KG1 (cell line): ENCODE results near the gene CCDC73.
A peak's percentile ranks its signal among the peaks of the same experiment; 100 is the strongest.
"Not testable (repeated sequence)": the region's sequence is repeated elsewhere in the genome, so short reads cannot be mapped to it uniquely, and the experiment has no call there.

Experiments
- DNase-seq: peaks from one replicate; lab custom pipeline; 2025; lab: John Stamatoyannopoulos, UW

CCDC73 gene

DNA sequence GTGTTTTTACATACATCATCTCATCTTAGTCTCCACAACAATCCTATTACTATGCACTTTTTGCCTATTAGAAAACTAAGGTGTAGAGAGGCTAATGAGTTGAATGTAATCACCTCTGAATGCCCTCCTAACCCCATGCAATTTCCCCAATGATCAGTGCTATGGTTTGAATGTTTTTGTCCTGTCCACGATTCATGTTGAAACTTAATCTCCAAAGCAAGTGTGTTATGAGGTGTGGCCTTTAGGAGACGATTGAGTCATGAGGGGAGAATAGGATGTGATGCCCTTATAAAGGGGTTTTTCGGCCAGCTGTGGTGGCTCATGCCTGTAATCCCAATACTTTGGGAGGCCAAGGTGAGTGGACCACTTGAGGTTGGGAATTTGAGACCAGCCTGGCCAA, 2.0 kb upstream of the CCDC73 start:
- DNase-seq, result no peak

DNA sequence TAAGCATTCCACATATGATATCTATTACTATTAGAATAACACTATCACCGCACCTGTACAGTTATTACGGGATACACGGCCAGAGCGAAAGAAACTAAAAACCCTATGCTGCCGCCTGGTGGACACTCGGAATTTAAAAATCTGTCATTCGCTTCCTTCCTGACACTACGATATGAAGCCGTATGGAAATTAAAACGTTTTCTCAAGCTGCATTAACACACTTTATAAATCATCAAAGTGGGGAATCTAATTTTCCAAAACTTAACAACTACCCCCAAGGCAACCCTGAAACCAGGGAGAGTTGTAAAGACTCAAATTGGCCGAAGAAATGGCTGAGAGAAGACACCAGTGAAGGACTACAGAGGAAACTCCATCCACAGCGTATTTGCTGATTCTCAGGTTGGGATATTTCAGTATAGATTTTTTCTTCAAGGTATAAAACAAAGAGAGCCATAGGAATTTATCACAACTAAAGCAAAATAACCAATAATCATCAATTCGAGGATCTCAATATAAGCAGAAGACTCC, 1.4 kb downstream of the CCDC73 start:
- peak; percentile 62 for DNase-seq

DNA sequence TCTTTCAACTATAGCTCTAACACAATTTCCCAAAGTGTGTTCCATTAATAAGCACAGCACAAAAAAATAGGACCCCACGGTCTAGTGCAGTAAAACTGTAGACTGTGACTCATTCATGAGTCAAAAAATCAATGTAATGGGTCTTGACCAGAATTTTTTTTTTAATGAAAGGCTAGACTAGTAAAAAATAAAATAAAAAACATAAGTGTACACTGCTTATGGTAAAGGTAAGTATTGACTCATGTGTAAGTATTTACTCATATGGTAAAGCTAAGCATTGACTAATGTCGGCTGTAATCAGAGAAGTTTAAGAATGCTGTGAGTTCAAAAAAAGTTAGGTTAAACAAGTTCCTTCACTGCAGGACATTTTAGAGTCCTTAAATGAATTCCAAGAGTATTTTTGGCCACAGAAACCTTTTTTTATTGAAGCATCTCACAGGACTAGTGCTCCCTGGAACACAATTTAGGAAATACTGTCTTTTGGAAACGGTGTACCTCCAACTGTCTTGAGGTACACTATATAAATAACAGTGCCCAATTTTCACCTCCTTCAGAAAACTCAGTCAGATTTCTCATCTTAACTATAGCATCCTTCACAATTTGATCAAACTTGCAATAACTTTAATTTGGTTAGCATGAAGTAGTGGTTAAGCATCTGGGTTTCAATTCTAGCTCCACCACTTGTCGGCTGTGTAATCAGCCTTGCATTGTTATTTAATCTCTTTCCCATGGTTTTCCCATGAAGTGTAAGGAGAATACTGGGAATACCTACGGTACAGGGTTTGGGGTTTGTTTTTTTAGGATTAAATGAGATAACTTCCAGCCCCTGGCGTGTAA, 2.1 kb downstream of the CCDC73 start:
- no peak for DNase-seq

DNA sequence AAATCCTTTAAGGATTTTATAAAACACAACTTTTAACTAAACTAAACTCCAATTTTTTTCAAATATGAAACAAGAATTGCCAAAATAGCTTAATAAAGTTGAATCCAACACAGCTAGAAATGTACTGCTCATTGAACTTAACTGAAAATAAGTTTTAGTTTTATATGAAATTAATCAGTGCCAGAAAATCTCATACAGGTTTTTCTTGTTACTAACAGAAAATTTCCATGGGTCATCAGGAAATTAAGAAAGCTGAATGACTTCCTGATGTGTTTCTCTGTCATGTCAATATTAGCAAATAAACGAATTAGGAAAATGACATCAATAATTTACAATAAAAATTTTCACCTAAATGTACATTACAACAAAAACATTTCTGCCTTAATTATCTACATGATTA, 3.5 kb downstream of the CCDC73 start:
- no peak for DNase-seq

DNA sequence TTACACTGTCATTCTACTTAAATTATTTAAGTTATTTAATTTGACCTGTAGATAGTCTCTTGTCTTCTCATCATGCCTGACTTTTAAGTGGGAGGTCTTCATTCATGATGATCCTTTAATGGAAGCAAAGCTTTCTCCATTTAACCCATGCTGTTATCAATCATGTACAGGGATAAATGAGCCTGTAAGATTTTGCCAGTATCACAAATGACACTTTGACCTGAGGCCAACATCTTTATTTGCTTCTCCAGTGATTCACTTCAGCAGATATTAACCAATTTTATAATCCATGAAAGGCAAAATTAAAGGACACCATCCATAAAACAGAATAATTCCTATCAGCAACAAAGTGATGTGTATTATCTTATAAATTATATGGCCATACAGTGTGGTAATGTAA, 7.7 kb downstream of the CCDC73 start:
- no peak for DNase-seq

DNA sequence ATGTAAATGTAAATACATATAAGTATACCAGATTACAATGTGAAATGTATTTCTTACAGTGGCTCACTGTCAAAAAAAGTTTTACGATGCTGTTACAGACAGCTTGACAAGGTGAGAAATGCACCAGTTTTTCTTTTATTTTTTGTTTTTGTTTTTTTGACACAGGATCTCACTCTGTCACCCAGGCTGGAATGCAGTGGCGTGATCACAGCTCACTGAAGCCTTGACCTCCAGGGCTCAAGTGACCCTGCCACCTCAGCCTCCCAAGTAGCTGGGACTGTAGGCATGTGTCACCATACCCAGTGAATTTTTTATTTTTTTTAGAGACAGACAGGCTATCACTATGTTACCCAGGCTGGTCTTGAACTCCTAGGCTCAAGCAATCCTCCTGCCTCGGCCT, 9.2 kb downstream of the CCDC73 start:
- DNase-seq, result no peak

DNA sequence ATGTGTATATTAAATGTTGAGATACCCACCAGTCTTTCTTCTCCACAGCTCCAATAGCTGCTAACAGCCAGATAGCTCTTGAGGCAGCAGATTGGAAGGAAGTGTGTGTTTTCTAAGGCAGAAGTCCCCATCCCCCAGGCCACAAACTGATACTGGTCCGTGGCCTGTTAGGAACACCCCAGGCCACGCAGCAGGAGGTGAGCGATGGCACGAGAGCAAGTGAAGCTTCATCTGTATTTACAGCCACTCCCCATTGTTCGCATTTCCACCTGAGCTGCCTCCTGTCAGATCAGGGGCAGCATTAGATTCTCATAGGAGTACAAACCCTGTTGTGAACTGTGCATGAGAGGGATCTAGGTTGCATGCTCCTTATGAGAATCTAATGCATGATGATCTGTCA, 12.7 kb downstream of the CCDC73 start:
- no peak for DNase-seq

DNA sequence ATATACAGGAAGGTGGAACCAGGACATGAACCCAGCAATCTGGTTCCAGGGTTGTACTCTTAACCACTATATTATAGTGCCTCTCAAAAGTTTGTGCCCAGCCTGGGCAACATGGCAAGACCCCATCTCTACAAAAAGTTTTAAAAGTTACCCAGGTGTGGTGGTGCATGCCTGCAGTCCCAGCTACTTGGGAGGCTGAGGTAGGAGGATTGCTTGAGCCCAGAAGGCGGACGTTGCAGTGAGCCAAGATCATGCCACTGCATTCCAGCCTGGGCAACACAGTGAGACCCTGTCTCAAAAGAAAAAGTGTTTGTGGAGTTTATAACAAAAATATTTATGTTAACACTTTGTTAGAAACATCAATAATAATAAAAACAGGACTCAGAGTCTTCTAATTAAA, 13.6 kb downstream of the CCDC73 start:
- DNase-seq, result not testable (repeated sequence)

DNA sequence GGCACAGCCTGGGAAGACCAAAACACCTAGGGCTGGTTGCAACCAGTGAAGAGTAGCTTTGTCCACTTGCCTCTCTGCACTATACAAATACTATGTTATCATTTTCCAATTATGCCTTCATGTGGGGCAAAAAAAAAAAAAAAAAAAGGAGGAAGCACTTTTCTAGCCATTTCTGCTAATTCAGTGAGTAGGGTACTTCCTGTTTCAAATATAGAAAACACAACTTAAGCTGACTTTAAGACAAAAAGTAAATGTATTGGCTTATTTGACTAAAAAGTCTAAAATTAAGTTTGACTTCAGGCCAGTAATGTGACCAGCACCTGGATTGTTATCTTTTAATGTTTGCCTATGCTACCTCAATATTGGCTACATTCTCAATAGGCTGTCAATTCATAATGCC, 15.3 kb downstream of the CCDC73 start:
- peak; percentile 26 for DNase-seq

DNA sequence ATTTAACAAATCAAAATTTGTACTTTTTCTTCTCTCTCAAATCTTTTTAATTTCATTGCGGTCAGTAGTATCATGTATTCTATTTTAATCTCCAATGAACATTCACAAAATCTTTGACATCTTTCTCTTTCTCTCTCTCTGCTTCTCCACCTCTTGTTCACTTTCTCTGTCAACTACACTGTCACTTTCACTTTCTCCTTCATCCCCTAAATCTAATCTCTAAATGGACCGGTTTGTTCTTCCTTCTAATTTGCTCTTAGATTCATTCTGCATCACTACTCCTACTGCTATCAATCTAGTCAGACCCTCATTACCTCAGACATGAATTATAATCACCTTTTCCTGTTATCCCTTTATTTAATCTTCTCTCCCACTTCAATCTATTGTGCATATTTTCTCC, 18.6 kb downstream of the CCDC73 start:
- no peak for DNase-seq

DNA sequence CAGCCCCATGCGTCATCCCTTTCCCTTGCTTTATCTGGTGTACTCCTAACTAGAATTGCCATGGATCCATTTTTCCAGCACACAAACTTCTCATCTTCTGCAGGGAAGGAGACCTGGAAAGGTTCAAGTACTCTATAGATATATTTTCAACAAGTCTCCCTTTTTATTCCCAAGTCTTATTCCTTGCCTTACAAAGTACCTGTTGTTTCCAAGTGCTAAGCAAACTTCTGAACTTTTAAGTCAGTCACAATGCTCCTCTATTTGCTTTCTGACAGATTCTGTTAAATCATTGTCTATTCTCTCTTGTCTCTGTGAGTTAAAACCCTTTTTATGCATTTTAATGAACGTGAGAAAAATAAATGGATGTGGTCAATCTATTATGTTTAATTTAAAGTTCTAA, 20.4 kb downstream of the CCDC73 start:
- no peak for DNase-seq

DNA sequence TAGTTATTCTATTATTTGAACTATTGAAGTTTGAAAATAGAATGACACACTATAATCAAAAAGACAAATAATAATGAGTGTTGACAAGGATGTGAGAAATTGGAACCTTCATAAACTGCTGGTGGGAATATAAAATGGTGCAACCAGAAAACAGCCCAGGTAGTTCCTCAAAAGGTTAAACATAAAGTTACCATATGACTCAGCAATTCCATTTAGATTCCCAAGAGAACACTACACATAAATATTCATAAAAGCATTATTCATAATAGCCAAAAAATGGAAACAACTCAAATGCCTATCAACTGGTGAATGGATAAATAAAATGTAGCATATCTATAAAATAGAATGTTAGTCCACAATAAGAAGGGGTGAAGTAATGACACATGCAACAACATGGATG, 21.7 kb downstream of the CCDC73 start:
- DNase-seq, result no peak

DNA sequence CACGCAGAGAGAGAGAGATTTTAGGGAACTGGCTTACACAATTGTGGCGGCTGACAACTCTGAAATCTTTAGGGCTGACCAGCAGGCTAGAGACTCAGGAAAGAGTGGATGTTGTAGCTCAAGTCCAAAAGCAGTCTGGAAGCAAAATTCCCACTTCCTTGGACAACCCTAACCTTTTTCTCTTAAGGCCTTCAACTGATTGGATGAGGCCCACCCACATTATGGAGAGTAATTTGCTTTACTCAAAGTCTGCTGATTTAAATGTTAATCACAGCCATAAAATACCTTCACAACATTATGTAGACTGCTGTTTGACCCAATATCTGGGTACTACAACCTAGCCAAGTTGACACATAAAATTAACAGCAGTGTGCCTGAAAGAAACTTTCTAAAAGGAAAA, 32.7 kb downstream of the CCDC73 start:
- DNase-seq, result not testable (repeated sequence)

DNA sequence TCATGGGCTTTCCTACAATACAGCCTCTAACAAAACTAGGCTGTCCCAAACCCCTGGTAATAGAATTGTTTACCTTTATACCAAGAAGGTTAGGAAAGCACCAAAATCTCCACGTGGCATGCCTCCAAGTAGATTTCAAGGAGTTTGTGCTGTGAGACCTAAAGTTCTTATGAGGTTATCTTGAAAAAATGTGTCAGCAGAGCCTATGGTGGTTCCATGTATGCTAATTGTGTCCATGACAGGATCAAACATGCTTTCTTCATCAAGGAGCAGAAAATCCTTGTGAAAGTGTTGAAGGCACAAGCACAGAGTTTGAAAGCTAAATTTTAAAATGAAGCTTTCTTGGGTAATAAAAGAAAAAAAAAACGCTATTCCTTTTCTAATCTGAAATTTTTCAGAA, 36.2 kb downstream of the CCDC73 start:
- DNase-seq, result no peak

DNA sequence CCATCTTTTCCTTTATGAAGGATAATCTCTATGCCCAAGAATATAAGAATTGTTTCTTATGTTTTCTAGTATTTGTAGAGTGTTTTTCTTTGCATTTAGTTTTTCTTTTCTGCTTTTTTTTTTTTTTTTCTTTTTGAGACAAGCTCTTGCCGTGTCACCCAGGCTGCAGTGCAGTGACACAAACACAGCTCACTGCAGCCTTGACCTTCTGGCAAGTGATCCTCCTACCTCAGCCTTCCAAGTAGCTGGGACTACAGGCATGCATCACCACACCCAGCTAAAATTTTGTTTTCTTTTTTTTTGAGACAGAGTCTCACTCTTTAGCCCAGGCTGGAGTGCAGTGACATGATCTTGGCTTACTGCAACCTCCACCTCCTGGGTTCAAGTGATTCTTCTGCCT, 41.3 kb downstream of the CCDC73 start:
- not testable (repeated sequence) for DNase-seq

DNA sequence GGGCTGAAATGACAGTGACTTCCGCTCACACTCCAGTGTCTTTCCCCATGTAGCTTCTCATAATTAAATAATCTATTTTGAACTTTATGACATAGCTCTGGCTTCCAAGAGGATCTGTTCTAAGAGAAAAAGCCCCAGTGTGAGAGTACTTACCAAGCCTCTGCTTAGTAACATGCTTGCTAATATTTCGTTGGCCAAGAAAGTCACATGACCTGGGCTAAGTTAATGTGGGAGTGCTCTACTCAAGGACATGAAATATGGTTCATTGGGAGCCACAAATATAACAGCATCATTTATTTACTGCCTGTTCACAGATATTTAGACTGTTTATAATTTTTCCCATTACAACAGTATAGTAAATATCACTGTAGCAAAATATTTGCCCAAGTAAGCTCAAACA, 42.5 kb downstream of the CCDC73 start:
- no peak for DNase-seq

DNA sequence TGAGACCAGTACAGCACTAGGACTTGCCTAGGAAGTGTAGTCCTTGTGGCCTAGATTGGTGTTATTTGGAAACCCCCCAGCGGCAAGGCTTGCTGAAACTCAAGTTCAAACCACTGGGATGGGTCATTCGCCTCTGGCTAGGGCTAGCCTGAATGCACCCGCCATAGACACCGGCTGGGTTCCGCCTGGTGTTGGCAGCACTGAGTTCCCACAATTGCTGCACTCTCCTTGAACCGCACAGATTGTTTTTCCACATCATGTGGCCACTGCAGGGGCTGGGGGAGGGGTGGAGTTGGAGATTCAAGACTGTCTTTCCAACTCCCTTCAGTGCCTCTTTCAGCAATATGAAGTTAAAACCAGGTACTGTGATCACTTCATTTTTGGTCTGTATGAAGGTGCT, 43.1 kb downstream of the CCDC73 start:
- no peak for DNase-seq

DNA sequence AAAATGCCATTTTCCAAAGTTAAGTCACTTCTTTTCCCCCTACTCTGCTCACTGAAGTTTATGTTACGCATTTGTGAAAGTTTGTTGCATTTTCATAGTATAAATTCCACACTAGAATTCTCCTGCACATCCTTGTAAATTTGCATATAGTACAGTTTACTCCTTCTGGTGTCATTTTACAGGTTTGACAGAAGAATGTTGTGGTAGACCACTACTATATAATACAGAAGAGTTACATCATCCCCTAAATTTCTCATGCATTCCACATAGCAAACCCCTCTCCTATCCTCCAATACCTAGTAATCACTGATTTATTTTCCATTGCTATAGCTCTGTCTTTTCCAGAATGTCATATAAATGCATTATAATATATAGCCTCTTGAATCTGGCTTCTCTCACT, 64.5 kb downstream of the CCDC73 start:
- no peak for DNase-seq

DNA sequence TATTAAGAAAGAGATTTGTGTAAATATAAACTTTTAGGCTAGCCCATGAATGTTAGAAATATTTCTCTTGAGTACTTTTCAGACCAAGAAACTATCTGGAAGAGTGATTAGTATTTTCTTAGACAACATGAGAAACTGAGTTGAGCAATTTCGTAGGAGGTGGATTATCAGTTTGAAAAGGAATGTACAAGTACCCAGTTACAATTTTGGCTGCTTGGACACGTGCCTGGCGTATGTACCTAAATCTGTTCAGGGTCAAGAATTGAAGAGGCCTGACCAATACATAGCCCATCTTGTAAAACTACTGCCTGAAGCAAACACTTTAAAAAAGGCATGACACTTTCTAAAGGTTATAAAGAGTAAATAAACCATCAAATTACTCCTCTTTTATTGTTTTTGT, 71.1 kb downstream of the CCDC73 start:
- DNase-seq, result no peak

DNA sequence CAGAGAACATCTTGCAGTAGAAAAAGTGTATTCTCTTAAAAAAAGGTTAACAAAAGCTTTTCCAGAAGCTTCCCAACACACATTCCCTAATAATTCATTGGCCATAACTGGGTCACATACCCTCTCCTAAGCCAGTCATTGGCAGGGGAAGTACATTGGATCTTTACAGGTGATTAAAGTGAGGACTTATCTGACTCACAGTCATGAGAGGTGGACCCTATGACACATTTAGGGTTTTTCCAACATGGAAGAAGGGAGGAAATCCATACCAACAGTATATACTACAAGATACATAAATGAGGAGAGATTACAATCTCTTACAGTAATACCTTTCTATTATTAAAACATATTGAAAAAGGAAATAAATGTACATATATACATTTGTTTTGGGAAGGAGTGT, 72.2 kb downstream of the CCDC73 start:
- no peak for DNase-seq

DNA sequence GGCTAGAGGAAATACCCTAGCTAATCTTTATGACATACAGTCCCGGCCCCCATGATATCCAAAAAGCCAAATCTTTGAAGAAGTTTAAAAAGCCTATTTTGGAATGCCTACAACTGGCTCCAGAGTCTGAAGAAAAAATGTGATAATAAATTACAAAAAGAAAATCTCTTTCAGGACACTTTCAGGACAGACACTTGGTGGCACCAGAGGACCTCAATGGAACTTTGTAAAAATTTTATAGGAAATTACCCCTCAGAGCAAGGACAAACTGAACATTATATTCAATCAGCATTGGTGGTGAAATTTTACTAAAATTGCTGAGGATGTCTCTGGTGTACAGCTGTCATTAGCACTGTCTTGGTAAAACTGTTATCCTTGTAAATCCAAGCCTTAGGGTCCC, 81.0 kb downstream of the CCDC73 start:
- DNase-seq, result no peak

DNA sequence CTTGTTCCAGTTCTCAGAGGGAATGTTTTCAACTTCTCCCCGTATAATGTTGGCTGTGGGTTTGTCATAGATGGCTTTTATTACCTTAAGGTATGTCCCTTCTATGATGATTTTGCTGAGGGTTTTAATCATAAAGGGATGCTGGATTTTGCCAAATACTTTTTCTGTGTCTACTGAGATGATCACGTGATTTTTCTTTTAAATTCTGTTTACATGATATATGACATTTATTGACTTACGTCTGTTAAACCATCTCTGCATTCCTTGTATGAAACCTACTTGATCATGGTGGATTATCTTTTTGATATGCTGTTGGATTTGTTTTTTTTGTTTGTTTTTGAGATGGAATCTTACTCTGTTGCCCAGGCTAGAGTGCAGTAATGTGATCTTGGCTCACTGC, 85.5 kb downstream of the CCDC73 start:
- not testable (repeated sequence) for DNase-seq

DNA sequence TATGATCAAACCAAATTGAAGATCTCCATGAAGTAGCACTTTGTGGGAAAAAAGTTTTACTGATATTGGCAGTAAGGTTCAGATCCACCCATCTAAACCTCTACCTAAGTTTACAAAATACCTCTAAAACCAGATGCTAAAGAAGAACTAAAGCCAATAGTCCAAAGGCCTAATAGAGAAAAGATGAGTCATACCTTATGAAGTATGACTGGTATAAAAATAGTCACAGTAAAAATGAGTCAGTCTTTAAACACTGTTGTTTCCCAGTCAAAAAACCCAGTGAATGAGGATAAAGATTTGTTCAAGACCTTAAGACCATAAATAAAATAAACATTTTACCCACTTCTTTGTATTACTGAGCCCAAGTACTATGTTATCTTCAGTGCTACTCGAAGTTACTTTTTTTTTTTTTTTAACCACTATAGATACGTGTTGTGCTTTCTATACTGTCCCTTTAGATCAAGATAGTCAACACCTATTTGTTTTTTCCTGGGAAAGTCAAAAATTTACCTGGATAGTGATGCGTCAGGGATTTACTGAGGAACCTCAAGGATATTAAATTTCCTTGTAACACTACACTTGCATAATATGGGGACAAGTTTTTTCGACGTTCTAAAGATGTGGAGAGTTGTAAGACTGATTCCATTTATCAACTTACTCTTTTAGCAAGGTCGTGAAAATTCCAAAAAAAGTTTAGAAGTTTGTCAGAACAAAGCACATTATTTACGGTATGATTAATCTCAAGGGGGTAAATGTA, 87.3 kb downstream of the CCDC73 start:
- DNase-seq, result no peak
